Pancreas (tissue), 10 donors: ENCODE results near the gene HNRNPA1L2. TPM values are rescaled to one million over a fixed set of nuclear protein-coding genes. Genes with fewer than 3 reads are reported as not detected.
"Not testable (repeated sequence)": the region's sequence is repeated elsewhere in the genome, so short reads cannot be mapped to it uniquely, and the experiment has no call there.

Source experiments
- ATAC-seq, 4 donors: fragments of 200-7000 bp; cut with Tn5 transposase; one replicate each; pipeline versions ENCODE4 v1.8.0 to v1.9.1; 2020; ENCODE audit warnings: mild to moderate bottlenecking in 4 of 4, moderate library complexity in 4 of 4
- DNase-seq, 6 donors: peaks; one replicate each; pipeline ENCODE4 v3.0.0-alpha.2; 2020
- FAIRE-seq: peaks from 2 replicates; lab custom pipeline; 2012; peaks lifted over from hg19 to GRCh38; lab: Jason Lieb, UNC
- H3K27ac ChIP-seq, 4 donors: fragments of 200-600 bp; sonication (generic); 1 replicate in 3 of 4; 2 replicates in 1 of 4; pipeline versions ENCODE4 v1.5.0 to v1.8.0; 2020
- H3K27me3 ChIP-seq, 4 donors: fragments of 200-600 bp; one replicate each; pipeline ENCODE4 v1.8.0; 2021
- H3K36me3 ChIP-seq, 3 donors: fragments of 200-600 bp; sonication (generic) in 1 of 3; one replicate each; pipeline versions ENCODE4 v1.5.0 to v1.8.0; 2020 to 2021
- H3K4me1 ChIP-seq, 3 donors: fragments of 200-600 bp; one replicate each; pipeline ENCODE4 v1.8.0; 2021
- H3K4me3 ChIP-seq, 4 donors: fragments of 200-600 bp; sonication (generic) in 2 of 4; one replicate each; pipeline versions ENCODE4 v1.5.0 to v1.8.0; 2020 to 2021
- H3K9me3 ChIP-seq, 4 donors: fragments of 200-600 bp; one replicate each; pipeline ENCODE4 v1.8.0; 2021
- CTCF ChIP-seq, 4 donors: fragments of 200-600 bp; sonication (generic) in 3 of 4; IDR thresholded peaks; one replicate each; pipeline versions ENCODE4 v1.5.0 to v1.8.0; 2021; ENCODE audit warnings: antibody characterized with exemption in 4 of 4
- WGBS, 2 donors: extraction: QIAGEN DNeasy Blood & Tissue Kit; methylation state at CpG; one replicate each; pipeline ENCODE4 v1.1.7; 2013; 5-methylcytosine and 5-hydroxymethylcytosine counted together
- intact Hi-C, 3 donors: fragments of 100-400 bp; cut with DNase I; formaldehyde crosslinking; loops; one replicate each; pipeline versions ENCODE4 v1.11.1 to v1.14.2; 2022
- polyA plus RNA-seq, 2 donors: library from polyadenylated mRNA; stranded (reverse); fragments of 200-250 nt; gene quantifications; one replicate each; pipeline ENCODE4 v1.2.3, GENCODE V29; 2013
- total RNA-seq, 6 donors: library from RNA; stranded (reverse); fragmentation: NEBNext Ultra II Directional in 4 of 6; extraction: Animal tissue kit (Norgen Biotek cat#: 25700) in 4 of 6; gene quantifications; one replicate each; pipeline versions ENCODE4 v1.2.1 to v1.2.4, GENCODE V29; 2021 to 2023
- donor health status: healthy with polysubstance abuse.
- donor health status: DM: no; HTN: no; CAD: no; lungs with moderate emphysema.
- donor health status: DM: no; HTN: no; CAD: no.
- donor health status: control.
- donor health status: control.
- donor health status: Bipolar disorder and iron deficiency.
- donor health status: DM: yes; HTN: yes; CAD: no.
- donor health status: DM: no; HTN: no; CAD: no.
- donor health status: DM: no; HTN: no; CAD: no.
- donor health status: DM: yes; HTN: yes; CAD: no.

The HNRNPA1L2 gene
- total and polyA plus RNA-seq, 8 donors = 1.9 to 15.0 (median 3.1) TPM

- TF ChIP-seq CTCF (IDR thresholded peaks at IDR 0.05) = no peak
- H3K4me3 ChIP-seq = peak overlapping the region; percentile 36 to 72 (median 54)
- H3K27ac ChIP-seq = peak overlapping the region in 3 of 4 donors; percentile 17 to 55 (median 22)
- H3K27me3 ChIP-seq = no peaks in the 10 kb centered on the region
- whole genome bisulfite sequencing, 2 donors = 3 to 5% methylated on average over 51 to 73 of the region's 73 CpGs
- no peaks in the 10 kb centered on the region for H3K9me3 ChIP-seq
- FAIRE-seq = no peak
- peak; percentile 64 to 90 (median 82) for ATAC-seq
- intact Hi-C loops = no loop called here
- H3K36me3 ChIP-seq = no peaks in the 10 kb centered on the region
- H3K4me1 ChIP-seq = no peaks in the 10 kb centered on the region
- peak in 4 of 6 donors; percentile 4 to 76 (median 48) for DNase-seq
Observed at GRCh38 chr13:52599848-52600603, 42.2 kb upstream of the HNRNPA1L2 start.

DNA sequence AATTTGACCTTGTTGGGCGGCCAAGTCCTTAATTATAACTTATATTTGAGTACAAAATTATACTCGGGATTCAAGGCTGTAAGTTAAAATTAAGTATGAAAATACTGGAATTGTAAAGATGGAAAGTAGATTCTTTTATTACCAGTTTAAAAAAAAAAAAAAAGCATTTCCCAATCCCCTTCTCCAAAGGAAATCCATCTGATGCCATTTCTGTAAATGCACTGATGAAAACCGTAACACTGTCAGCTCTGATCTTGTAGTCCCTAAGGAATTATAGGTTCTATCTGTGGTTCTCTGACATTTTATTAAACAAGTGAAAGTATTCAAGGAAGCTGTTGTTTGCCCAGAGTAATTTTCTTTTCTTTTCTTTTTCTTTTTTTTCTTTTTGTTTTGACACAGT is 41.6 kb upstream of the HNRNPA1L2 start:
- Histone ChIP-seq H3K9me3 (no peaks in the 10 kb centered on the region), H3K27ac (peak overlapping the region in 1 of 4 donors; percentile 55), H3K27me3 (no peaks in the 10 kb centered on the region), H3K4me1 (no peaks in the 10 kb centered on the region), H3K36me3 (no peaks in the 10 kb centered on the region), H3K4me3 (peak overlapping the region in 3 of 4 donors; percentile 36 to 72 (median 59))
- DNase-seq (no peak), FAIRE-seq (no peak), ATAC-seq (no peak)
- no peak for TF ChIP-seq CTCF (IDR thresholded peaks at IDR 0.05)
- 69 to 77% methylated on average over 3 of the region's 3 CpGs for WGBS, 2 donors
- intact Hi-C loops = no loop called here

- H3K27ac ChIP-seq, H3K4me3 ChIP-seq, H3K36me3 ChIP-seq, intact Hi-C loops, ATAC-seq, DNase-seq, H3K27me3 ChIP-seq, H3K4me1 ChIP-seq, FAIRE-seq, H3K9me3 ChIP-seq: not testable (repeated sequence)
- WGBS, 2 donors = 43 to 52% methylated on average over 2 of the region's 4 CpGs
Observed at GRCh38 chr13:52603316-52603715, 38.9 kb upstream of the HNRNPA1L2 start.

DNA sequence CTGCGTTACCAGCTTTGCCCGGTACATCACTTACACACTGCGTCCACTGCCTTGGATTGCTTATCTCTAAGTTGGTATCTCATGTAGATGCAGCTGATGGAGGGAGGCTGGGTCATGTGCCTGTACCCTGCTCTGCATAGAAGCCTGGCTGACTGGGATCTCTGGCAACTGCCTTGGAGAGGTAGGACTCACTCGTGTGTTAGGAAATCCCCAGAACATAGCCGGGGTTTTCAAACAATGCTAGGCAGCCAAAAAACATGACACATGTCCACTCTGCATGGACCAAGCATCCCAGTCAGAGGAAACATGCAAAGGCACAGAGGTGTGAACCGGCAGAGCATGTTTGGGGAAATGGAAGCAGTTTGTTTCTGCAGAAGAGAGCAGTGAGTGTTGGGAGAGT is 36.1 kb upstream of the HNRNPA1L2 start:
- ATAC-seq, H3K4me1 ChIP-seq, intact Hi-C loops, H3K36me3 ChIP-seq, FAIRE-seq, H3K4me3 ChIP-seq, H3K9me3 ChIP-seq, DNase-seq, H3K27me3 ChIP-seq, H3K27ac ChIP-seq: not testable (repeated sequence)
- 66 to 72% methylated on average over 6 of the region's 6 CpGs for WGBS, 2 donors

GRCh38 chr13:52606795-52607194 is 35.4 kb upstream of the HNRNPA1L2 start:
- ATAC-seq, H3K36me3 ChIP-seq, H3K27me3 ChIP-seq, intact Hi-C loops, H3K9me3 ChIP-seq, H3K27ac ChIP-seq, FAIRE-seq, H3K4me1 ChIP-seq, DNase-seq, H3K4me3 ChIP-seq: not testable (repeated sequence)
- 19 to 32% methylated on average over 1 of the region's 1 CpG for WGBS, 2 donors

DNA sequence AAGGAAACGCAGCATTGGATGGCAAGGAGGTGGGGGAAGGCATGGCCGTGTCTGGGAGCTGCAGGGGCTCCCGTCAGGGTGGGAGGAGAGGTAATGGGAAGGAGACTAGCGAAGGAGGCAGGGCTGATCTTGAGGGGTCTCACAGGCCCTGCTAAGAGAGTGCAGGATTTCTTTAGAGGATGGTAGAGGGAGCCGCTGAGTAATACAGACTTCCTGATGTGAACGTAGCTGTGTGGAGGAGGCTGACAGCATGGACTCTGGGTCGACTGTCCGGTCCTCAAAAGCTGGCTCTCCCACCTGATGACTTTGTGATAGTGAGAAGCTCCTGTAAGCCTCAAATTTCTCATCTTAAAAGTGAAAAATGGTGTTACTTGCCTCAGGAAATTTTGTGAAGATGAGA is 34.0 kb upstream of the HNRNPA1L2 start:
- H3K27me3 ChIP-seq, ATAC-seq, intact Hi-C loops, DNase-seq, H3K9me3 ChIP-seq, H3K4me3 ChIP-seq, H3K36me3 ChIP-seq, FAIRE-seq, H3K27ac ChIP-seq, H3K4me1 ChIP-seq: not testable (repeated sequence)
- 33 to 45% methylated on average over 8 of the region's 8 CpGs for WGBS, 2 donors

DNA sequence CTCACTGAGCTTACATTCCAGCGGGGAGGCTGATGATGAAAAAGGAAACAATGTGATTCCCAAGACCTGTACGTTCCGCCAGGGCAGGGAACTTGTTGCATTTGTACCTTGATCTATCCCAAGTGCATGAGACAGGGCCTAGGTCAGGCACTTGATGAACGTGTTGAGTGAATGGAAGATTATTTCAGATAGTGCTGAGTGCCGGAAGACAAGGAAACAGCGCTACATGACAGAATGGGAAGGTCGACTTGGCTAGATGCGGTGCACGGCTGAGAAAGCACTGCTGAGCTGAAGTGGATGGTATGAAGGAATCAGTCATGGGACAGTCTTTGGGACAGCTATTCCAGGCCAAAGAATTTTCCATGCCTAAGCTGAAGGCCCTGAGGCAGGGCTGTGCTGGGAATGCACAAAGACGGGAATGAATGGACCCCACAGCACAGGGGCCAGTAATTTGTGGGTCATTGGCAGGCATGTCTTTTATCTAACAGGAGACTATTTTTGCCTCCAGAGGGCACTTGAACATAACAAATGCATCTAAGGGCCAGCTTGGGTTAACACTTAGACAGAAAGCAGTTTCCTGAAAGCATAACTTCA is 33.1 kb upstream of the HNRNPA1L2 start:
- peak; percentile 43 to 90 (median 86) for ATAC-seq
- not testable (repeated sequence) for FAIRE-seq, H3K9me3 ChIP-seq

DNA sequence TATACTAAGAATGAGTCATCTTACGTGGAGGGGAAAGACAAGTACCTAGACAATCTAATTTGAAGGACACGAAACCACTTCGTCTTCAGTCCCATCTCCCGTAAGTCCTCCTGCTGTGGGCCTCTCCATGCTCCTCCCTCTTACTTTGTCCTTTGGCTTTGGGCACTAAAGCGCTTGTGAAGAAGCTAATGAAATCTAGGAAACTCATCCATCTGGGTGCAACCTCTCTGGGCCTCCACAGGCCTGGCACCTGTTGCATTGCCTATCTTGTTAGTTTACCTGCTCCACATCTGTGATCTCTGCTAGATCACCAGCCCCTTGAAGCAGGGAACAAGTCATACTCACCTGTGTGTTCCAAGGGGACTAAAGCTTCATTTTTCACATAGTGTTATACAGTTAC is 32.1 kb upstream of the HNRNPA1L2 start:
- not testable (repeated sequence) for H3K27me3 ChIP-seq, FAIRE-seq, ATAC-seq

More for the DNA sequence above, 33.1 kb upstream of the HNRNPA1L2 start:
- H3K4me3 ChIP-seq, intact Hi-C loops, DNase-seq, H3K36me3 ChIP-seq, H3K27ac ChIP-seq, H3K27me3 ChIP-seq, H3K4me1 ChIP-seq: not testable (repeated sequence)
- 37 to 47% methylated on average over 10 of the region's 10 CpGs for WGBS, 2 donors

More for the DNA sequence above, 32.1 kb upstream of the HNRNPA1L2 start:
- WGBS, 2 donors = 81 to 83% methylated on average over 5 of the region's 5 CpGs
- H3K4me3 ChIP-seq, H3K27ac ChIP-seq, H3K36me3 ChIP-seq, H3K9me3 ChIP-seq, DNase-seq, intact Hi-C loops, H3K4me1 ChIP-seq: not testable (repeated sequence)
